Cardiac ventricle fibroblast (primary cell): ENCODE measurements around the gene PPIL6. TPM values are rescaled to one million over a fixed set of nuclear protein-coding genes. Genes with fewer than 3 reads are reported as not detected.

Source experiments
- total RNA-seq: library from RNA; depleted of rRNA; stranded (reverse); fragments of >200 nt; gene quantifications from 2 replicates; pipeline ENCODE4 v1.2.3, GENCODE V29; 2015

The PPIL6 gene
- 3.9 and 8.1 TPM in 2 replicates for total RNA-seq

GRCh38 chr6:109440331-109441068 is at the start of gene PPIL6, which contains the start of gene SMPD2:
TSS of gene PPIL6 (minus strand) at chr6:109440628. CDS start at chr6:109440590, 38 bp downstream.
TSS of gene SMPD2 (plus strand) at chr6:109440724. CDS start at chr6:109441122, 398 bp downstream.

GRCh38 chr6:109482905-109483734 is 42.7 kb upstream of the PPIL6 start, which contains the start of gene ZBTB24:
TSS of gene ZBTB24 (minus strand) at chr6:109483219. CDS start at chr6:109482026, 1,193 bp downstream.

GRCh38 chr6:109455437-109456110 is 15.1 kb upstream of the PPIL6 start, which contains the start of gene MICAL1:
TSS of gene MICAL1 (minus strand) at chr6:109455772. CDS start at chr6:109454196, 1,576 bp downstream.

GRCh38 chr6:109381747-109382575 is 58.5 kb downstream of the PPIL6 start, which contains the start of gene CD164:
TSS of gene CD164 (minus strand) at chr6:109382467. CDS start at chr6:109382378, 89 bp downstream.

Other genes starting within 250 kb of the PPIL6 start
- 200 and 208 TPM in 2 replicates for gene CD164, start 58.2 kb downstream of the PPIL6 start, total RNA-seq
- gene SMPD2, start 96 bp upstream of the PPIL6 start, total RNA-seq: 8.0 and 9.7 TPM in 2 replicates
- gene MICAL1, start 15.1 kb upstream of the PPIL6 start, total RNA-seq: 40.8 and 52.2 TPM in 2 replicates
- 5.7 and 7.5 TPM in 2 replicates for gene ZBTB24, start 42.6 kb upstream of the PPIL6 start, total RNA-seq